ENCODE data around the gene ENO3.

Gene ENO3

GRCh38 chr17:4986403-4986802, 35.5 kb downstream of the ENO3 start:
- Histone ChIP-seq H2BK120ac (ENCODE audit: low read depth, low read length) (no peak overlapping the region), H2BK5ac (ENCODE audit: low read length) (no peak overlapping the region), H3K23ac (ENCODE audit: low read length) (no peak overlapping the region), H4K8ac (ENCODE audit: low read depth, low read length) (no peak overlapping the region), H3K4me2 (ENCODE audit: low read length) (no peak overlapping the region), H3K27me3 (ENCODE audit: insufficient read depth, low read length, poor library complexity) (no peaks in the 10 kb centered on the region), H4K5ac (ENCODE audit: low read length) (no peak overlapping the region), H3K9ac (ENCODE audit: low read length) (no peak overlapping the region), H3K4me3 (ENCODE audit: low read length) (no peak overlapping the region), H2AK5ac (ENCODE audit: low read length) (no peak overlapping the region), H3K18ac (ENCODE audit: low read length) (no peak overlapping the region), H3K79me2 (ENCODE audit: control insufficient read depth, insufficient read depth, low read length) (no peaks in the 10 kb centered on the region), H3K4ac (ENCODE audit: low read depth, low read length) (no peak overlapping the region), H3K36me3 (ENCODE audit: control insufficient read depth, insufficient read depth, low read length) (no peaks in the 10 kb centered on the region), H2BK15ac (replicated peaks; ENCODE audit: low read depth) (no peak overlapping the region), H3K79me1 (ENCODE audit: low read length) (no peaks in the 10 kb centered on the region), H3K27ac (ENCODE audit: low read depth, low read length) (no peak overlapping the region), H3K4me1 (ENCODE audit: control insufficient read depth, low read depth, low read length) (peaks cover 6% of the 10 kb centered on the region), H3K56ac (ENCODE audit: low read length) (peak overlapping the region; percentile 79)
- no peak for DNase-seq
- no CpG with 5 or more reads among the region's 5 CpGs for WGBS (ENCODE audit: extremely low coverage, insufficient coverage, low lambda C conversion rate)

GRCh38 chr17:4986951-4987766, 36.2 kb downstream of the ENO3 start, which contains the start of gene CAMTA2:
Gene CAMTA2, minus strand, starts transcription at chr17:4987675. Its CDS starts 1,453 bp downstream, at chr17:4986222.
- Histone ChIP-seq H3K4me2 (ENCODE audit: low read length) (peak within 1 kb of the TSS; percentile 95), H3K4ac (ENCODE audit: low read depth, low read length) (no peak within 1 kb of the TSS), H3K4me3 (ENCODE audit: low read length) (peak within 1 kb of the TSS; percentile 51), H3K56ac (ENCODE audit: low read length) (peak within 1 kb of the TSS; percentile 88), H3K23ac (ENCODE audit: low read length) (peak within 1 kb of the TSS; percentile 32), H2BK120ac (ENCODE audit: low read depth, low read length) (no peak within 1 kb of the TSS), H4K5ac (ENCODE audit: low read length) (no peak within 1 kb of the TSS), H3K27ac (ENCODE audit: low read depth, low read length) (no peak within 1 kb of the TSS), H3K79me1 (ENCODE audit: low read length) (no peaks in the 10 kb centered on the region), H2AK5ac (ENCODE audit: low read length) (no peak within 1 kb of the TSS), H4K8ac (ENCODE audit: low read depth, low read length) (no peak within 1 kb of the TSS), H3K36me3 (ENCODE audit: control insufficient read depth, insufficient read depth, low read length) (no peaks in the 10 kb centered on the region), H2BK15ac (replicated peaks; ENCODE audit: low read depth) (no peak within 1 kb of the TSS), H3K18ac (ENCODE audit: low read length) (peak within 1 kb of the TSS; percentile 13), H3K79me2 (ENCODE audit: control insufficient read depth, insufficient read depth, low read length) (no peaks in the 10 kb centered on the region), H3K27me3 (ENCODE audit: insufficient read depth, low read length, poor library complexity) (no peaks in the 10 kb centered on the region), H3K4me1 (ENCODE audit: control insufficient read depth, low read depth, low read length) (peaks cover 6% of the 10 kb centered on the region), H2BK5ac (ENCODE audit: low read length) (no peak within 1 kb of the TSS), H3K9ac (ENCODE audit: low read length) (peak within 1 kb of the TSS; percentile 79)
- DNase-seq, result peak; percentile 71
- no CpG with 5 or more reads among the region's 78 CpGs for WGBS (ENCODE audit: extremely low coverage, insufficient coverage, low lambda C conversion rate)

- H3K18ac ChIP-seq (ENCODE audit: low read length), result peak overlapping the region; percentile 13
- no peak overlapping the region for H4K5ac ChIP-seq (ENCODE audit: low read length)
- H4K8ac ChIP-seq (ENCODE audit: low read depth, low read length), result no peak overlapping the region
- H2AK5ac ChIP-seq (ENCODE audit: low read length), result no peak overlapping the region
- H3K4me2 ChIP-seq (ENCODE audit: low read length), result peak overlapping the region; percentile 95
- H3K79me1 ChIP-seq (ENCODE audit: low read length), result no peaks in the 10 kb centered on the region
- H3K9ac ChIP-seq (ENCODE audit: low read length), result peak overlapping the region; percentile 79
- H3K79me2 ChIP-seq (ENCODE audit: control insufficient read depth, insufficient read depth, low read length), result no peaks in the 10 kb centered on the region
- H2BK15ac ChIP-seq (replicated peaks; ENCODE audit: low read depth), result no peak overlapping the region
- H2BK120ac ChIP-seq (ENCODE audit: low read depth, low read length), result no peak overlapping the region
- no peak overlapping the region for H3K4ac ChIP-seq (ENCODE audit: low read depth, low read length)
- H3K4me1 ChIP-seq (ENCODE audit: control insufficient read depth, low read depth, low read length), result peaks cover 6% of the 10 kb centered on the region
- H3K23ac ChIP-seq (ENCODE audit: low read length), result peak overlapping the region; percentile 32
- no peak overlapping the region for H2BK5ac ChIP-seq (ENCODE audit: low read length)
- peak overlapping the region; percentile 88 for H3K56ac ChIP-seq (ENCODE audit: low read length)
- H3K27me3 ChIP-seq (ENCODE audit: insufficient read depth, low read length, poor library complexity), result no peaks in the 10 kb centered on the region
- peak overlapping the region; percentile 43 for H3K4me3 ChIP-seq (ENCODE audit: low read length)
- DNase-seq, result peak; percentile 11
- WGBS (ENCODE audit: extremely low coverage, insufficient coverage, low lambda C conversion rate), result no CpG with 5 or more reads among the region's 30 CpGs
- no peaks in the 10 kb centered on the region for H3K36me3 ChIP-seq (ENCODE audit: control insufficient read depth, insufficient read depth, low read length)
- no peak overlapping the region for H3K27ac ChIP-seq (ENCODE audit: low read depth, low read length)
Measured at GRCh38 chr17:4987767-4988567, 37.0 kb downstream of the ENO3 start.

GRCh38 chr17:4994081-4994595, 43.2 kb downstream of the ENO3 start:
- H2BK120ac ChIP-seq (ENCODE audit: low read depth, low read length), result no peak overlapping the region
- no peak for DNase-seq
- H3K4me3 ChIP-seq (ENCODE audit: low read length), result no peak overlapping the region
- H4K8ac ChIP-seq (ENCODE audit: low read depth, low read length), result no peak overlapping the region
- H4K5ac ChIP-seq (ENCODE audit: low read length), result no peak overlapping the region
- no peaks in the 10 kb centered on the region for H3K27me3 ChIP-seq (ENCODE audit: insufficient read depth, low read length, poor library complexity)
- no peaks in the 10 kb centered on the region for H3K36me3 ChIP-seq (ENCODE audit: control insufficient read depth, insufficient read depth, low read length)
- H3K79me2 ChIP-seq (ENCODE audit: control insufficient read depth, insufficient read depth, low read length), result peaks cover 10% of the 10 kb centered on the region
- no CpG with 5 or more reads among the region's 6 CpGs for WGBS (ENCODE audit: extremely low coverage, insufficient coverage, low lambda C conversion rate)
- no peak overlapping the region for H3K23ac ChIP-seq (ENCODE audit: low read length)
- no peak overlapping the region for H3K4me2 ChIP-seq (ENCODE audit: low read length)
- H3K56ac ChIP-seq (ENCODE audit: low read length), result no peak overlapping the region
- H3K27ac ChIP-seq (ENCODE audit: low read depth, low read length), result no peak overlapping the region
- no peak overlapping the region for H2BK5ac ChIP-seq (ENCODE audit: low read length)
- H2AK5ac ChIP-seq (ENCODE audit: low read length), result no peak overlapping the region
- H3K4ac ChIP-seq (ENCODE audit: low read depth, low read length), result no peak overlapping the region
- no peak overlapping the region for H3K9ac ChIP-seq (ENCODE audit: low read length)
- H3K4me1 ChIP-seq (ENCODE audit: control insufficient read depth, low read depth, low read length), result peaks cover 3% of the 10 kb centered on the region
- H2BK15ac ChIP-seq (replicated peaks; ENCODE audit: low read depth), result no peak overlapping the region
- H3K79me1 ChIP-seq (ENCODE audit: low read length), result peaks cover 5% of the 10 kb centered on the region
- H3K18ac ChIP-seq (ENCODE audit: low read length), result no peak overlapping the region

GRCh38 chr17:4997302-4998026, 46.5 kb downstream of the ENO3 start, which contains the start of the genes INCA1 and KIF1C:
Gene INCA1, minus strand, starts transcription at chr17:4997522. Its CDS starts 3,085 bp downstream, at chr17:4994437.
Gene KIF1C, plus strand, starts transcription at chr17:4997950. Its CDS starts 2,297 bp downstream, at chr17:5000247.
- peak within 1 kb of the TSS; percentile 79 for H3K27ac ChIP-seq (ENCODE audit: low read depth, low read length)
- H3K18ac ChIP-seq (ENCODE audit: low read length), result peak within 1 kb of the TSS; percentile 94
- peaks cover 4% of the 10 kb centered on the region for H3K4me1 ChIP-seq (ENCODE audit: control insufficient read depth, low read depth, low read length)
- H3K23ac ChIP-seq (ENCODE audit: low read length), result peak within 1 kb of the TSS; percentile 100
- H2BK15ac ChIP-seq (replicated peaks; ENCODE audit: low read depth), result no peak within 1 kb of the TSS
- DNase-seq, result peak; percentile 93
- H3K4ac ChIP-seq (ENCODE audit: low read depth, low read length), result peak within 1 kb of the TSS; percentile 20
- H3K4me2 ChIP-seq (ENCODE audit: low read length), result peak within 1 kb of the TSS; percentile 100
- peaks cover 17% of the 10 kb centered on the region for H3K79me1 ChIP-seq (ENCODE audit: low read length)
- peak within 1 kb of the TSS; percentile 1 for H2BK120ac ChIP-seq (ENCODE audit: low read depth, low read length)
- WGBS (ENCODE audit: extremely low coverage, insufficient coverage, low lambda C conversion rate), result no CpG with 5 or more reads among the region's 93 CpGs
- peak within 1 kb of the TSS; percentile 39 for H4K8ac ChIP-seq (ENCODE audit: low read depth, low read length)
- H3K79me2 ChIP-seq (ENCODE audit: control insufficient read depth, insufficient read depth, low read length), result peaks cover 21% of the 10 kb centered on the region
- peak within 1 kb of the TSS; percentile 97 for H3K9ac ChIP-seq (ENCODE audit: low read length)
- peaks cover 13% of the 10 kb centered on the region for H3K36me3 ChIP-seq (ENCODE audit: control insufficient read depth, insufficient read depth, low read length)
- peak within 1 kb of the TSS; percentile 7 for H2AK5ac ChIP-seq (ENCODE audit: low read length)
- peak within 1 kb of the TSS; percentile 91 for H3K4me3 ChIP-seq (ENCODE audit: low read length)
- H3K27me3 ChIP-seq (ENCODE audit: insufficient read depth, low read length, poor library complexity), result no peaks in the 10 kb centered on the region
- H3K56ac ChIP-seq (ENCODE audit: low read length), result peak within 1 kb of the TSS; percentile 99
- H4K5ac ChIP-seq (ENCODE audit: low read length), result no peak within 1 kb of the TSS
- peak within 1 kb of the TSS; percentile 73 for H2BK5ac ChIP-seq (ENCODE audit: low read length)

Measured in mesendoderm (in vitro differentiated cells).